NCI-H1930 (cell line): Measurements from ENCODE around the gene ZFP82.

Experiments used
- DNase-seq, 2 experiments: peaks; one replicate each; lab custom pipeline; 2025; lab: John Stamatoyannopoulos, UW

The ZFP82 gene

DNA sequence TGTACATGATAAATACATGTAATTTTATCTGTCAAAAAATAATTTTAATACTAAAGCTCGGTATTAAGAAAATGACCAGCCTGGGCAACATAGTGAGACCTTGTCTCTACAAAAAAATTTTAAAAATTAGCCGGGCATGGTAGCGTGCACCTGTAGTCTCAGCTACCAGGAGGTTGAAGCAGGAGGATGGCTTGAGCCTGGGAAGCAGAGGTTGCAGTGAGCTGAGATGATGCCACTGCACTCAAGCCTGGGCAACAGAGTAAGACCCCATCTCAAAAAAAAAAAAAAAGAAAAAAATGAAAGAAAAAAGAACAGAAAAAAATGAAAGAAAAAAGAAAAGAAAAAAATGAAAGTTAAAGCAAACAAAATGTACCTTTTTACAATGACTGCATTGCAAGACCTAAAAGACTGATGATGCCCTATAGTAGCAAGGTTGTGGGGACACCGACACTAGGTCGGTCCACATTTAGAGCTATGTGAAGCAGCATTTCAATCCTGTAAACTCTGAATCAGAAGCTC is 44.7 kb downstream of the ZFP82 start:
- no peak for DNase-seq

DNA sequence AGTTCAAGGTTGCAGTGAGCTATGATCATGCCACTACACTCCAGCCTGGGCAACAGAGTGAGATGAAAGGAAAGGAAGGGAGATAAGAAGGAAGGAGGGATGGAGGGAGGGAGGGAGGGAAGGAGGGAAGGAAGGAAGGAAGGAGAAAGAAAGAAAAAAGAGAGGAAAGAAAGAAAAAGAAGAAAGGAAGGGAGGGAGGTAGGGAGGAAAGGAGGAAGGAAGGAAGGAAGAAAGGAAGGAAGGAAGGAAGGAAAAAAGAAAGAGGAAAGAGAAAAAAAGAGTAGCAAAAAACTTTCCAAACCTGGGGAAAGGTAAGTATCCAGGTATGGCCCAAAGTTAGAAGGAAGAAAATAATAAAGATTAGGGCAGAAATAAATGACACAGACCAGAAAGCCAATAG is 46.6 kb downstream of the ZFP82 start:
- no peak for DNase-seq

- no peak for DNase-seq
Measured at GRCh38 chr19:36363845-36364244, 54.6 kb downstream of the ZFP82 start.
